ENCODE measurements around the gene EID2B.

Gene EID2B, protein sequence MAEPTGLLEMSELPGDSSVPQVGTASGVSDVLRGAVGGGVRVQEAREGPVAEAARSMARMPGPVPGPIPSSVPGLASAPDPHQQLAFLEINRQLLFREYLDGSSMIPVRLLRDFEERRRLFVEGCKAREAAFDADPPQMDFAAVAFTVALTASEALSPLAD

DNA sequence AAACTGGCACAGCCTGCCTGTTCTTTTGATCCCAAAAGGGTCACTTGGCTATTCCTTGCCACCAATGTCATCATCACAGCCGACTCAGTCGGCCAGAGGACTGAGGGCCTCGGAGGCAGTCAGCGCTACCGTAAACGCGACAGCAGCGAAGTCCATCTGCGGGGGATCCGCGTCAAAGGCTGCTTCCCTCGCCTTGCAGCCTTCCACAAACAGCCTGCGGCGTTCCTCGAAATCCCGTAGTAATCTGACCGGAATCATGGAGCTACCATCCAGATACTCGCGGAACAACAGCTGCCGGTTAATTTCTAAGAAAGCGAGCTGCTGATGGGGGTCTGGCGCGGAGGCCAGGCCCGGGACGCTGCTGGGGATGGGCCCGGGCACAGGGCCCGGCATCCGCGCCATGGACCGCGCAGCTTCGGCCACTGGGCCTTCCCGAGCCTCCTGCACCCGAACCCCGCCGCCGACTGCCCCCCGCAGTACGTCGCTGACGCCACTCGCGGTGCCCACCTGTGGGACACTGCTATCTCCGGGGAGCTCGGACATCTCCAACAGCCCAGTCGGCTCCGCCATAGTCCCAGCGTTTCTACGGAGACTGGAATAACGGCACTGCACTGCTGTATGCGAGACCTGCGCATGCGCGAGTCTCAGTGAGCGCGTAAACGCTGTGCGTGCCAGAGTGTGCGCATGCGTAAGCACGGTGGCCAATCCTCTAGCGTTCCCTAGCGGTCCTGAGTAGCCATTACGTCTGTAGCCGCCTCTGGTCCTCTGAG is at the start of gene EID2B:
Gene EID2B (minus strand): TSS at position 620 of the 770 bp plus-strand sequence. CDS start 50 bp downstream, at position 570.
- peak; percentile 95 for DNase-seq

DNA sequence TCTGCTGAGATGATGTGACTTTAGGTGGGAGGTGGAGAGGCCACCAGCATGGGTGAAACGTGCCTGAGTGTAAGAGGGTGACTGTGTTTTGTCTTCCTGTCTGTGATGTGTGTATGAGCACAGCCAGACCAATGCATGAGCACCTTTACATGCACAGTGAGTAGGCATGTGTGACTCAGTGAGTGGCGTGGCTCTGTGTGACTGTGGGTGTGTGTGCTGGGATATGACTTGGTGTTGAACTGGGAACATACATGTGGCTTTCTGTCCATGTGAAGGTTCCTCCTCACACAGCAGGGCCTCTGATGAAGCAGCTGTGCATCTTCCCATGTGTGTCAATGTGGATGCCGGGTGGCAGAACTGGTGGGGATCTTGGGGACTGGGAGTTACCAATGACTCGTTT is 49.8 kb upstream of the EID2B start:
- DNase-seq: peak; percentile 50

DNA sequence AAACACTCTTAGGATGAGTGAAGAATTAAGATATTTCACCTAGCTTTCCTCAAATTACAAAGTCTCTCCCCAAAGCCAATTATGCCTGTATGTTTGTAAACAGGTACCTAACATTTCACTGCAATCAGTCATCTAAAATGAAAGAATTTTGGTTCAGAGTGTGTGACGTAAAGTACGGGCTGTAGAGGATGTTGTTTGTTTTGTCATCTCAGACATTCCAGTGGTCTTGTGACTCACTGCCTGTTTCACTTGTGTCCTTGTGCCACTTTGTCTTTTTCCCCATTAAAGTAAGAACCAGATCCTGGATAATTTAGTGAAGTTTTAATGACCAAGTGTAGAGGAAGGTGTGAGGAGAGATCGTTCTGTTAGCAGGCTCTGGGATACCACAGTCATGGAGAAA is 36.0 kb upstream of the EID2B start:
- DNase-seq: no peak

DNA sequence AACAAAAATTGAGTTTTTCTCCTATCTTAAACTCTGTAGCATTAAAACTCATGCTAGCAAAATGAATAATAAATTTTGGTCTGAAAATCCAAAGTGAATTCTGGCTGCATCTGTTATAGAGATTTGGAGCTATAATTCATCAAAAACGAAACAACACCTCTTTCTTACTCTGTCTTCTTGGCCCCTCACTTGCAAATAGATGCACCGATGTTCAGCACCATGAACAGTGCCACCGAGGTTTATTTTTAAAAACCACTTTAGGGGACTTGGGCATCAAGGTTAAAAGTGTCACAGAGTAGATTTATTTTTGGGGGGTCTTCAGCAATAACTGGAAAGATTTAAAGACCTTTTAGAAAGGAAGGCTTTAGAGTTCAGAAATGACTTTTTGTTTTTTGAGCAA is 33.4 kb upstream of the EID2B start:
- DNase-seq: no peak

DNA sequence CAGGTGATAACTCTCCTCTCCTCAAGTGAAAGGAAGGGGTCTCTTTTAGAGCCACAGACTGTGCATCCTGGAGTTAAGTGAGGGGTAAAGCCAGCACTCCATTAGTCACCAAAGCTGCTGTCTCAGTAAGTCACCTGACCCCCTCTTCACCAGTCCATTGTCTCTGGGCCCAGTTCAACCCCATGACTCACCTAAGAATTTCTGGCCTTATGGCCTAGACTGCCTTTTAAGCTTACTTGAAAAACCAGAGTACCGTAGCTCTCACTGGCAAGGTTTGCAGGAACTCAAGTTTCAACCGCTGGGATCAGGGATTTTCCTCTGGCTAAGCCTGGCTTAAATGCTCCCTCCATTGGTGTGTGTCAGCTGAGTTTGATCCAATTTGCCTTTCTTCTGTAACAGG is 30.8 kb upstream of the EID2B start:
- no peak for DNase-seq

DNA sequence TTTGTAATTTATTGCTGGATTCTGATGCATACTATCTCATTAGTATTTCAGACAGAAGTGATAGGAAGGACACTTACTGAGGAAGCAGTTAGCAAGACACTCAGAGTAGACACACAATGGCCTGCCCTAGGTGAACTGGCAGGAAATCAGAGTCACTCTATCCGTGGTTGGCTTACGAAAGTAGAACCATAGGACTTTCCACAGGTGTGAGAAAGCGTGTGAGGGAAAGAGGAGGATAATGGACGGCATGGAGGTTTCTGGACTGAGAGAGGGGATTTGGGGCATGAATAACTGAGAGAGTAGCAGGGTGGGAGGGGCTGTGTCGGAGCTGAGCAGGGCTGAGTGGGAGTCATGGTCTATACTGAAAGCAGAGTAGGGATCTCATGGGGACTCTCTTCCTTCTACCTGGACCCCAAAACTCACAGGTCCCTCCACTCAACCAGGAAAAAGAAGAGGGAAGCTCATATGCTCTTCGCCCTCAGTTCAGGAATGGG is 26.0 kb upstream of the EID2B start:
- DNase-seq: no peak

DNA sequence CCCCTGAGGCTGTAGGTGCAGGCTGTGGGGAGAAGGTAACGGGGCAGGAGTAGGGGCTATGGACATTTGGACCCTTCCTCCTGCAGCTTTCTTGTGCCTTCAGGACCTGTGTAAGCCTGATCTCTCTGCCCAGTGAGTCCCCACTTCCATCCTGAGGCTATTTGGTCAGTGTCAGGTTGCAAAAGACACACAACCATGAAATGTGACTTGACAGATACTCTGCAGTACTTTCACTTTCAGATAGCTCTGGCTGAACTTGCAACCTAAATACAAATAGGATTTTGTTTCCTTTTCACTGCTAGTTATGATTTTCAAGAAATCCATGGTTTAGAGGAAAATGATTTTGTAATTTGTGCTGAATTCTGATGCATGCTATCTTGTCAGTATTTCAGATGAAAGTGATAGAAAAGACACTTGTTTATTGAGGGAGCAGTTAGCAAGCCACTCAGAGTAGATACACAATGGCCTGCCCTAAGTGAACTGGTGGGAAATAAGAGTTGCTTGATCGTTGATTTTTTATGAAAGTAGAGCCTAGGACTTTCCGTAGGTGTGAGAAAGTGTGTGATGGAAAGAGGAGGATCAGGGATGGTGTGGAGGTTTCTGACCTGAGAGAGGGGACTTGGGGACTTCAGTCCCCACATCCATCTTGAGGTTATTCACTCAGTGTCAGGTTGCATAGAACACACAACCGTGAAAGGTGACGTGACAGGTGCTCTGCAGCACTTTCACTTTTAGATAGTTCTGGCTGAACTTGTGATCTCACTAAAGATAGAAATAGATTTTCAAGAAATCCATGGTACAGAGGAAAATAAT is 25.4 kb upstream of the EID2B start:
- DNase-seq: no peak

DNA sequence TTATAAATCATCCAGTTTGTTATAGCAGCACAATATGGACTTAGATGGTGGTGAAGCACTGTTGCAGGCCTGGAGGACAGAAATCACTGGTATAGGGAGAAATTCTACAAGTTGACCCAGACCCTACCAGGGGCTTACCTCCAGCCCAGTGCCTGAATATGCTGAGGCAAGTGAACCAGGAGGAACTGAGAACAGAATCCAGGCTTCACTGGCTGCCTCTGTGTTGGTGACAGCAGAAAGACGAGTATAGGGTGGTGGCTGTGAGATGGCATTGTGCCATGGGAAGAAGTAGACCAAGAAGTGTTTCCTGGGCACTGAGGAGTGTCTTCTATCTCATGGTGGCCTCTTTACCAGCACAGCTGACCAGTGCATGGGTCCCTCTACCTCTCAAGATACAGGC is 23.2 kb upstream of the EID2B start:
- DNase-seq: no peak

DNA sequence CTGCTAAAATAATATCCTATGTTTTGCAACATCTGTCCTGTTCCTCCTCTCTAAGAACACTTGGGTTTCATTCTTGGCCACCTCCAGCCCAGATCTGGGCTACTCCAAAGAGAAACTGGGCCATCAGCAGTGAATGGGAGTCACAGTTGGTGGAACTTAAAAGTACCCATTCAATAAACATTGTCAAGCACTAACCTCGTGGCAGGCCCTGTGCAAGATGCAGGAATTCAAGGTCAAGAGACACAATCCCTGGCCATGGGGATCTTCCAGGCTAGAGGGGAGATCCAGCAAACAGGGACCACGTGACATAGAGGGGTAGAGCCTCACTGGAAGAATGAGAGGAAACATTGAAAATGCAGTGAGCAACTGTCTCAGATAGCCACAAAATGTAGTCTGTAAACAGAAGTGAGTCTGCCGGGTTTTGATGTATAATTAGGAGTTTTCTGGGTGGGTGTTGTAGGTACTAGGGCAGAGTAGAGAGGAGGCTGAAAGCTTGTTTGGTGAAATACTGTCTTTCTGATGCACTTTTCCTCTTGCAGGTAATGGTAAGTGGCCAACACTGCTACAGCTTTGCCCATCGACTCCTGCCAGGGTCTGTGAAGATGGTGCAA is 22.2 kb upstream of the EID2B start:
- DNase-seq: no peak

DNA sequence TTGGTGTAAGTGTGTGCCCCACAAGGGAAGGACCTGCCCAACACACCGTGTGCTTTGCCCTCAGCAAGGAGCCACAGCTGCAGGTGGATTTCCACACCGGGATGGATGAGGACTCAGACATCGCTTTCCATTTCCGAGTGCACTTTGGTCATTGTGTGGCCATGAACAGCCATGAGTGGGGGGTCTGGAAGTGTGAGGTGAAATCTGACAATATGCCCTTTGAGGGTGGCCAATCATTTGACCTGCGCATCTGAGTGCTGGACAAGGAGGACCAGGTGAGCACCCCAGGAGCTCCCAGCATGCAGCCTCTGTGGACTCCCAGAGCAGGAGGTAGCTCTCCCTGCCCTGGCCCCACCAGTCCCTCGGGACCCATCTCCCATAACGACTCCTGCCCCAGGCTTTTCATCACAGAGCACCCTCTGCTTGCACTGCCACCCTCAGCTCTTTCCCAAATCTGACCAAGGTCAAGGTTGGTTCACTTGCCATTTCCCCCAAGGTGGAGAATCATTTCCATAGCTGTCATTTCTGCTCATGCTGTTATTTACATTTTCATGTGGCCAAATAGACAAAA is 20.5 kb upstream of the EID2B start:
- DNase-seq: no peak

DNA sequence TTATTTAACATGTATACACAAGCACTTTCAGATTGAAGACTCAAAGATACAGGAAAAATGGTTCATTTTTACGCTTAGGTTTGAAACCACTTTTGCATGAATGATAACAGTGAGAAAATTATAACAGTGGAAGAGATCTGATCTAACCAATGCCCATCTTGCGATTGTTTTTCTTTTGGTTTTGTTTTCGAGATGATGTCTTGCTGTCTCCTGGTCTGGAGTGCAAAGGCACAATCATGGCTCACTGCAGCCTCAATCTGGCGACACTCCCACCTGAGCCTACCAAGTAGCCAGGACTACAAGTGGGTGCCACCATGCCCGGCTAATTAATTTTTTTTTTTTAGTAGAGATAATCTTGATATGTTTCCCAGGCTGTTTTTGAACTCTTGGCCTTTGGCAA is 17.5 kb upstream of the EID2B start:
- DNase-seq: no peak

DNA sequence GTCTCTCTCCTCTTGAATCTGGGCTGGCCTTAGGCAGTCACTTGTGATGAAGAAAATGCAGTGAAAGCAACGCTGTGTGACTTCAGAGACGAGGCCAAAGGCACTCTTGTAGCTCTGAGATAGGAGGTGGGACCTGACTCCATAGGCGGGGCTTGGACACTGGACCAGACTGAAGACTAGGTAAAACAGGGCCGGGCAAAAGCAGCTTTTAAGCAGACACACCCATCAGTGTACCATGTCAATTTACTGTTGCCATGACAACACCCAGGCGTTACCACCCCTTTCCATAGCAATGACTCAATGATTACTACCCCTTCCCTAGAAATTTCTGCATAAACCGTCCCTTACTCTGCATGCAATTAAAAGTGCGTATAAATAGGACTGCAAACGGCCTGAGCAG is 13.9 kb upstream of the EID2B start:
- no peak for DNase-seq

DNA sequence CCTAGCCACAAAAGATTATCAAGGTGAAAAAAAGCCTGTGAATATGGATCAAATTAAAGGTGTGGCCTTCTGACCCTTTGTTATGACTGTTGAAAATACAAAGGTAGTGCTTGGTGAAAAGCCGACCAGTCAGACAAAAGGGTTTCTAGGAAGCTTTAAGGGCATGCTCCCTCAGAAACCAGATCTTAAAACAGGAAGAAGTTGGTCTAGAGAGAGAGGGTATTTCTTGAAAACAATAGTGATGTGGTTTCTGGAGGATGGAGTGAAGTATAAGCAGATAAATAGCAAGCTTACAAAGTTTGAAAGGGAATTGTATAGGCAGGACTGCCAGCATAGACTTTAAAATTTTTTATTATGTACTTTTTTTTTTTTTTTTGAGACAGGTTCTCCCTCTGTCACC is 12.3 kb upstream of the EID2B start:
- no peak for DNase-seq

DNA sequence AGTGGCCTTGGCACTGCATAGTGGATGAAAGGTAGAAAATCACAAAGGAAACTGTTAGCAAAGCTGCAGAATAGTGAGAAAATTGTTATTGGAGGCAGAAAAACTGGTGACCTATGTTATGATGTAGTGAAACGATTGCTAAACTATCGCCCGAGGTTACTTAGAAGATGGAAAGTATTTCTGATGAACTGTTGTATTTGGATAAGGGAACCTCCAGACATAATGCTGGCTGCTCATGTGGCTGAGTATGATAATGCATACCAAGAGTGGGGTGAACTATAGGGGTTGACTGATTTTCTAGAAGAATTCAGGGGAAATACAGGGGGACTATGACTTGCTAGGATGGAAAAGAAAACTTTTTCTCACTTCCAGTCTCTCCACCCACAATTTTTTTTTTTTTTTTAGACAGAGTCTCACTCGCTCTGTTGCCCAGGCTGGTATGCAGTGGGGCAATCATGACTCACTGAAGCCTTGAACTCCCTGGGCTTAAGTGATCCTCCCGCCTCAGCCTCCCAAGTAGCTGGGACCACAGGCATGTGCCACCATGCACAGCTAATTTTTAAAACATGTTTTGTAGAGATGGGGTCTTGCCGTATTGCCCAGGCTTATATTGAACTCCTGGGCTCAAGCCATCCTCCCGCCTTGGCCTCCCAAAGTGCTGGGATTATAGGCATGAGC is 11.7 kb upstream of the EID2B start:
- no peak for DNase-seq

DNA sequence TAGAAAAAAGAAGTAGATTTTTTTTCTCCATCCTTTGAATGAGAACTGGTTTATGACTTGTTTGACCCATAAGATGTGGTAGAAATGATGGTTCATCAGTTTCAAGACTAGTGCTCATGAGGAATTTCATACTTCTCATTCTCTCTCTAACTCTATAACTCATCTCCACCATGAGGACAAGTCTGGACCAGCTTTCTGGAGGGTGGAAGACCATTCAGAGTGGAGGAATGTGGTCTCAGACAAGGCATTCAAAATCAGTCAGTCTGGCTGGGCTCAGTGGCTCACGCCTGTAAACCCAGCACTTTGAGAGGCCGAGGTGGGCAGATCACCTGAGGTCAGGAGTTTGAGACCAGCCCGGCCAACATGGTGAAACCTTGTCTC is 10.8 kb upstream of the EID2B start:
- DNase-seq: no peak

DNA sequence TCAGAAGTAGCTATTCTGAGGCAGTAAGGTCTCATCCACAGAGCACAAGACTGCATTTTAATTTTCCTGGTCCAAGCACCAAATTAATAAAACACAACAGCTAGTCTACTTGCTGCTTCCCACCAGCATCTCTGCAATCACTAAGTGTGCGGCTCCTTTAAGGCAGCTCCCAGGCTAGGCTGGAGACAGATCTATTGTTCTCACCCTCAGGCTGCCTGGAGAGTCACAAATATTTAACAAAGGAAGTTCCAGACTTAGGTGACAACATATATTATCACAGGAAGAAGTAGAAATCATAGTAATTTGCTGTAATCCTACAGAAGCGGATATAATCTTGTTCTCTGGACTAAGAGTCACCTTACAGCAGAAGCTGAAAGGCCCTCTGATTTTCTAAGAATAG is 9.6 kb upstream of the EID2B start:
- peak; percentile 16 for DNase-seq

DNA sequence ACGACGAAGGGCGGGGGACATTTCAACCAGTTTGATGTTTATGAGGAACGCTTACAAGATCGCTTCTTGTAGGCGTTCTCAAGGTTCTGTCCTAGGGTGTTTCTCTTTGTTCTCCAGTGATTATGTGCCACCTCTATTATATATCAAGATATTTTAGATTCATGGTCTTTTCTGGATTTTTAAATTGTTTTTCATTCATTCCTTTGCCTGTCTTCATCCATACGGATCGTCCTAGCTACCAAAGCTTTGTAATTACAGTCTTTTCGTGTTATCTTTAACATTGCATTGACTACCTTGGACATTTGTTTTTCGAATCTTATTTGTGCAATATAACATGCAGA is 7.7 kb upstream of the EID2B start:
- DNase-seq: no peak

DNA sequence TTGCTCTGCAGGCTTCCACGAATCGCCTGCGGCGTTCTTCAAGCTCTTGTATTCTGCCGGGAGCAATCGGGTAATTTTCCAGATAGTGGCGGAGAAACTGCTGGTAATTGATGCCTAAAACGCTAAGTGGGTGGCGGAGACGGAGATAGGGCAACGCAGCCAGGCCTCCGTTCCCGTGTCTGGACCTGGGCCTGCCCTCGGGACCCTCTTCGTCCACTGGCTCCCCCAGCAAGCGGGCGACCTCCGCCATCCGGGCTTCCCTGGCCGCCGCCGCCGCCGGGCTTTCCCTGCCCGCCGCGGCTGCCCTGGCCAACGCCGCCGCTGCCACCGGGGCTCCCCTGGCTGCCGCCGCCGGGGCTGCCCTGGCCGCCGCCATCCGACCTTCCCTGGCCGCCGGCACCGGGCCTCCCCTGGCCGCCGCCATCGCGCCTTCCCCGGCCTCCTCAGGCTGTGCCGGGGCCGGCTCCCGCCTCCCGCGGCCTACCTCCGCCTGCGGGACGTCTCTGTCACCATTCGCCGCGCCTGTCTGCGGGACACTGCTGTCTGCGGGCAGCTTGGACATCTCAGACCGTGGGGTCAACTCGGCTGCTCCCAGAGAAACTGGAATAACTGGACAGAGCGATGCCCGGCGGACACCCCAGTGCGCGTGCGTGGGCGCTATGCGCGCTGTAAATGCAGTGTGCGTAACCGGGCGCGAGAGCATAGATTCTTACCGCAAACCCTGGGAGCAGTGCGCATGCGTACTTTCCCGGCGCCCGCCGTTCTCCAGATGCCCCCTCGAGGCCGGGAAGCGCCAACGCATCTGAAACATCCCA is 7.1 kb upstream of the EID2B start, which contains the start of gene EID2:
Gene EID2 (minus strand): TSS at position 644 of the 815 bp plus-strand sequence. CDS start 82 bp downstream, at position 562.
- peak; percentile 97 for DNase-seq

DNA sequence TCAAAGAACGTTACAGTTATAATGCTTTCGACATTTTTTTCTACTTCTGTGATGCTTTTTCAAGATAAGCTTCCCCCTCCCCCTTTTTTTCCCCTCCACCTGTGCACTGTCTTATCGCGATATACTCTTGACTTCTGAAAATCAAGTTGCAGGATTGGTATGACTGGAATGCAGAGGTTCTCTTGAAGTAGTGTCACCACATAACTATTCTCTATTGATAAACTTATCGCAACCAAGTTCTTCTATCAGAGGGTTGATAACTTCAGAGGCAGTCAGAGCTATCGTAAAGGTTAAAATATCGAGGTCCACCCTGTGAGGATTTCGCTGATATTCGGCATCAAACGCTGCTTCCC is 6.5 kb upstream of the EID2B start:
- DNase-seq: no peak

DNA sequence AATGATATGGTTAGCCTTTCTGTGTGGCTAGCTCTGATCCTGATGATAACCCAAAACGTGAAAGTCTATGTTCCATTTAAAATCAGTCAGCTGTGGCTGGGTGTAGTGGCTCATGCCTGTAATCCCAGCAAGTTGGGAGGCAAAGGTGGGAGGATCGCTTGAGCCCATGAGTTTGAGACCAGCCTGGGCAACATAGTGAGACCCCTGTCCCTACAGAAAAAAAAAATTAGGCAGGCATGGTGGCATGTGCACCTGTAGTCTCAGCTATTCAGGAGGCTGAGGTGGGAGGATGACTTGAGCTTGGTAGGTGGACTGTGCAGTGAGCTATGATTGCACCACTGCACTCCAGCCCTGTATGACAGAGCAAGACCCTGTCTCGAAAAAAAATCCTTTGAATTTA is 1.1 kb upstream of the EID2B start:
- DNase-seq: no peak

DNA sequence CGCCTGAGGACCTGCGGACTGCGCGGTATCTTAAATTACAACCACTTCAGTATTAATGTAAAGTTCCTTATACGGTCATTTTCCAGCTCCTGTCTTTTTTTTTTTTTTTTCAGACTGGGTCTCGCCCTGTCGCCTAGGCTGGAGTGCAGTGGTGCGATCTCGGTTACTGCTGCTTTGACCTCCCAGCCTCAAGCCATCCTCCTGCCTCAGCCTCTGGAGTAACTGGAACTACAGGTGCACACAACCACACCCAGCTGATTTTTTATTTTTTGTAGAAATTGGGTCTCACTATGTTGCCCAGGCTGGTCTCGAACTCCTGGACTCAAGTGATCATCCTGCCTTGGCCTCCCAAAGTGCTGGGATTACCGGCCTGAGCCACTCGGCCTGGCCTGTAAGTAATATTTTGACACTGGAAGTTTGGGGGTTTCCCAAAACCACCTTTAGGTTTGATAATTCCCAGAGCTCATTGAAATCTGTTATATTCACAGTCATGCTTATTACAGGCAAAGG is 406 bp upstream of the EID2B start:
- DNase-seq: no peak

Data from stimulated activated CD8-positive, alpha-beta memory T cell treated with anti-CD3 and anti-CD28 coated beads, Interleukin-4, amount 100 ng/mL, for 48 hours (primary cell).